WTC11 (cell line): ENCODE measurements around the gene TMEM260. TPM values are rescaled to one million over a fixed set of nuclear protein-coding genes. Genes with fewer than 3 reads are reported as not detected.

Experiments used
- ATAC-seq: fragments of 200-7000 bp; cut with Tn5 transposase; 2 replicates; pipeline ENCODE4 v1.10.0; 2021; ENCODE audit warnings: mild to moderate bottlenecking, moderate library complexity
- CTCF ChIA-PET: fragments of 300-600 bp; sonication (Branson Sonifier 250); formaldehyde crosslinking; loops from one replicate; lab custom pipeline; 2021; ENCODE audit warnings: antibody characterized with exemption; lab: Charles Lee
- POLR2A ChIA-PET: fragments of 350-600 bp; sonication (Branson Sonifier 250); formaldehyde crosslinking; loops from one replicate; lab custom pipeline; 2021; ENCODE audit warnings: antibody characterized with exemption; lab: Charles Lee
- DNase-seq: peaks from one replicate; pipeline ENCODE4 v3.0.0; 2021; ENCODE audit warnings: low spot score
- H3K27ac Mint-ChIP-seq: 2 replicates; pipeline ENCODE4 v1.8.0; 2021; ENCODE audit warnings: mixed read lengths
- H3K27me3 Mint-ChIP-seq: 2 replicates; pipeline ENCODE4 v1.8.0; 2021; ENCODE audit warnings: low read depth, mild to moderate bottlenecking, moderate library complexity, mixed read lengths
- H3K36me3 Mint-ChIP-seq: 2 replicates; pipeline ENCODE4 v1.8.0; 2021; ENCODE audit warnings: mixed read lengths
- H3K4me1 Mint-ChIP-seq: 2 replicates; pipeline ENCODE4 v1.8.0; 2022; ENCODE audit warnings: mixed read lengths
- H3K4me3 Mint-ChIP-seq: 2 replicates; pipeline ENCODE4 v1.8.0; 2021; ENCODE audit warnings: mild to moderate bottlenecking, moderate library complexity, mixed read lengths
- H3K9me3 Mint-ChIP-seq: 2 replicates; pipeline ENCODE4 v1.8.0; 2021; ENCODE audit warnings: mixed read lengths
- ATF6 ChIP-seq: sonication (generic); formaldehyde crosslinking; IDR thresholded peaks from 2 replicates; pipeline ENCODE4 v1.8.1; 2023; ENCODE audit warnings: mild to moderate bottlenecking, missing genetic modification reagents
- CBFB ChIP-seq: sonication (generic); formaldehyde crosslinking; IDR thresholded peaks from 2 replicates; pipeline ENCODE4 v1.8.1; 2022; ENCODE audit warnings: mild to moderate bottlenecking, low read depth, missing genetic modification reagents
- E2F4 ChIP-seq: sonication (generic); formaldehyde crosslinking; IDR thresholded peaks from 2 replicates; pipeline ENCODE4 v1.8.1; 2022; ENCODE audit warnings: low read depth, mild to moderate bottlenecking, moderate library complexity, missing genetic modification reagents, borderline replicate concordance
- ETV6 ChIP-seq: sonication (generic); formaldehyde crosslinking; IDR thresholded peaks from 2 replicates; pipeline ENCODE4 v1.8.1; 2022; ENCODE audit warnings: mild to moderate bottlenecking, missing genetic modification reagents
- FOXJ3 ChIP-seq: sonication (generic); formaldehyde crosslinking; IDR thresholded peaks from 2 replicates; pipeline ENCODE4 v1.9.0; 2021; ENCODE audit warnings: missing genetic modification reagents, mild to moderate bottlenecking, borderline replicate concordance
- GABPB1 ChIP-seq: sonication (generic); formaldehyde crosslinking; IDR thresholded peaks from 2 replicates; pipeline ENCODE4 v1.8.1; 2023; ENCODE audit warnings: mild to moderate bottlenecking, missing genetic modification reagents
- SOX15 ChIP-seq: fragments of 250-450 bp; sonication (Bioruptor Pico); IDR thresholded peaks from 2 replicates; pipeline ENCODE4 v1.9.0; 2021; ENCODE audit warnings: mild to moderate bottlenecking
- SP1 ChIP-seq: sonication (generic); formaldehyde crosslinking; conservative IDR thresholded peaks from 2 replicates; pipeline ENCODE4 v1.8.1; 2022; ENCODE audit warnings: missing genetic modification reagents
- TP53 ChIP-seq: sonication (generic); formaldehyde crosslinking; IDR thresholded peaks from 2 replicates; pipeline ENCODE4 v1.8.1; 2023; ENCODE audit warnings: mild to moderate bottlenecking, missing genetic modification reagents
- ZNF121 ChIP-seq: sonication (generic); formaldehyde crosslinking; IDR thresholded peaks from 2 replicates; pipeline ENCODE4 v1.8.0; 2023; ENCODE audit warnings: missing genetic modification reagents
- ZNF138 ChIP-seq: sonication (generic); formaldehyde crosslinking; conservative IDR thresholded peaks from 2 replicates; pipeline ENCODE4 v1.8.1; 2022; ENCODE audit warnings: mild to moderate bottlenecking, moderate library complexity, missing genetic modification reagents
- ZNF317 ChIP-seq: sonication (generic); formaldehyde crosslinking; IDR thresholded peaks from 2 replicates; pipeline ENCODE4 v1.8.1; 2023; ENCODE audit warnings: low read depth, mild to moderate bottlenecking, moderate library complexity, missing genetic modification reagents, borderline replicate concordance
- ZNF416 ChIP-seq: fragments of 250-450 bp; sonication (Bioruptor Pico); IDR thresholded peaks from 2 replicates; pipeline ENCODE4 v1.9.0; 2021; ENCODE audit warnings: mild to moderate bottlenecking, inconsistent platforms
- ZNF425 ChIP-seq: fragments of 250-450 bp; sonication (Bioruptor Pico); conservative IDR thresholded peaks from 2 replicates; pipeline ENCODE4 v1.9.0; 2021; ENCODE audit warnings: mild to moderate bottlenecking
- ZSCAN18 ChIP-seq: fragments of 250-450 bp; sonication (Bioruptor Pico); IDR thresholded peaks from 2 replicates; pipeline ENCODE4 v2.1.2; 2022; ENCODE audit warnings: mild to moderate bottlenecking, moderate library complexity
- total RNA-seq: library from RNA; stranded (reverse); gene quantifications from 3 replicates; pipeline ENCODE4 v1.2.3, GENCODE V29; 2021
- TF ChIP-seq, protein P1 (sequence below): sonication (generic); formaldehyde crosslinking; IDR thresholded peaks from 2 replicates; pipeline ENCODE4 v1.8.1; 2022; ENCODE audit warnings: mild to moderate bottlenecking, moderate library complexity, missing genetic modification reagents
- TF ChIP-seq, protein P2 (sequence below): sonication (generic); formaldehyde crosslinking; IDR thresholded peaks from 2 replicates; pipeline ENCODE4 v1.8.1; 2023; ENCODE audit warnings: mild to moderate bottlenecking, missing genetic modification reagents, borderline replicate concordance
- TF ChIP-seq, protein P3 (sequence below): sonication (generic); formaldehyde crosslinking; IDR thresholded peaks from 2 replicates; pipeline ENCODE4 v1.8.1; 2022; ENCODE audit warnings: mild to moderate bottlenecking, missing genetic modification reagents, moderate library complexity, borderline replicate concordance

Gene TMEM260
- total RNA-seq, 1 experiment from 2014 or later = 17.9 TPM

DNA sequence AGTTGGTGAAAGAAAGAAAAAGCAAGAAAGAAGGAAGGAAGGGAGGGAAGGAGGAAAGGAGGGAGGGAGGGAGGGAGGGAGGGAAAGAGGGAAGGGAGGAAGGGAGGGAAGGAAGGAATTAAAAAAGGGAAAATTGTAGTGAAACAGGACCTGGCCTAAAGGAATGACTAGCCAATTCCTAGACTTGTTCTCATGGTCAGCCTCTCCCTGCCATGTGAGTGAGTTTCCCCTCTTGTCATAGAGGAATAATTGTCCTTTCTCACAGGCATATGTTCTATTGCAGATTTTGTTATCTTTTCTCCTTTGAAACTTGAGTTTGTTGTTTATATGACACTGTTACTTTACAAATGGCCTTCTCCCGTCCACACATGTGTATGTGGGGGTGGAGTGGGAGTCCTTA lies 81.9 kb downstream of the TMEM260 start:
- H3K4me1 Mint-ChIP-seq = peaks cover 47% of the 10 kb centered on the region
- ChIA-PET CTCF (interaction anchor here (1.0 kb wide), 1 partner anchor 144 kb away, joined by 3 read pairs; no protein-coding TSS in a partner anchor), POLR2A (no interaction called here)
- no peak overlapping the region for H3K27ac Mint-ChIP-seq
- TF ChIP-seq SOX15 (no peak), ZNF121 (CRISPR knock-in tag) (no peak), ZNF138 (CRISPR knock-in tag) (no peak), ZNF317 (CRISPR knock-in tag) (no peak), ATF6 (CRISPR knock-in tag) (no peak), GABPB1 (CRISPR knock-in tag) (no peak), SP1 (CRISPR knock-in tag) (no peak), ZNF416 (CRISPR knock-in tag) (no peak), ZNF425 (CRISPR knock-in tag) (no peak), TP53 (CRISPR knock-in tag) (no peak), E2F4 (CRISPR knock-in tag) (no peak), ETV6 (CRISPR knock-in tag) (no peak), ZSCAN18 (no peak), CBFB (CRISPR knock-in tag) (no peak), FOXJ3 (CRISPR knock-in tag) (no peak)
- TF ChIP-seq, protein P1, sequence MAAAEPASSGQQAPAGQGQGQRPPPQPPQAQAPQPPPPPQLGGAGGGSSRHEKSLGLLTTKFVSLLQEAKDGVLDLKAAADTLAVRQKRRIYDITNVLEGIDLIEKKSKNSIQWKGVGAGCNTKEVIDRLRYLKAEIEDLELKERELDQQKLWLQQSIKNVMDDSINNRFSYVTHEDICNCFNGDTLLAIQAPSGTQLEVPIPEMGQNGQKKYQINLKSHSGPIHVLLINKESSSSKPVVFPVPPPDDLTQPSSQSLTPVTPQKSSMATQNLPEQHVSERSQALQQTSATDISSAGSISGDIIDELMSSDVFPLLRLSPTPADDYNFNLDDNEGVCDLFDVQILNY = no peak
- TF ChIP-seq, protein P2, sequence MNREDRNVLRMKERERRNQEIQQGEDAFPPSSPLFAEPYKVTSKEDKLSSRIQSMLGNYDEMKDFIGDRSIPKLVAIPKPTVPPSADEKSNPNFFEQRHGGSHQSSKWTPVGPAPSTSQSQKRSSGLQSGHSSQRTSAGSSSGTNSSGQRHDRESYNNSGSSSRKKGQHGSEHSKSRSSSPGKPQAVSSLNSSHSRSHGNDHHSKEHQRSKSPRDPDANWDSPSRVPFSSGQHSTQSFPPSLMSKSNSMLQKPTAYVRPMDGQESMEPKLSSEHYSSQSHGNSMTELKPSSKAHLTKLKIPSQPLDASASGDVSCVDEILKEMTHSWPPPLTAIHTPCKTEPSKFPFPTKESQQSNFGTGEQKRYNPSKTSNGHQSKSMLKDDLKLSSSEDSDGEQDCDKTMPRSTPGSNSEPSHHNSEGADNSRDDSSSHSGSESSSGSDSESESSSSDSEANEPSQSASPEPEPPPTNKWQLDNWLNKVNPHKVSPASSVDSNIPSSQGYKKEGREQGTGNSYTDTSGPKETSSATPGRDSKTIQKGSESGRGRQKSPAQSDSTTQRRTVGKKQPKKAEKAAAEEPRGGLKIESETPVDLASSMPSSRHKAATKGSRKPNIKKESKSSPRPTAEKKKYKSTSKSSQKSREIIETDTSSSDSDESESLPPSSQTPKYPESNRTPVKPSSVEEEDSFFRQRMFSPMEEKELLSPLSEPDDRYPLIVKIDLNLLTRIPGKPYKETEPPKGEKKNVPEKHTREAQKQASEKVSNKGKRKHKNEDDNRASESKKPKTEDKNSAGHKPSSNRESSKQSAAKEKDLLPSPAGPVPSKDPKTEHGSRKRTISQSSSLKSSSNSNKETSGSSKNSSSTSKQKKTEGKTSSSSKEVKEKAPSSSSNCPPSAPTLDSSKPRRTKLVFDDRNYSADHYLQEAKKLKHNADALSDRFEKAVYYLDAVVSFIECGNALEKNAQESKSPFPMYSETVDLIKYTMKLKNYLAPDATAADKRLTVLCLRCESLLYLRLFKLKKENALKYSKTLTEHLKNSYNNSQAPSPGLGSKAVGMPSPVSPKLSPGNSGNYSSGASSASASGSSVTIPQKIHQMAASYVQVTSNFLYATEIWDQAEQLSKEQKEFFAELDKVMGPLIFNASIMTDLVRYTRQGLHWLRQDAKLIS (CRISPR knock-in tag) = no peak
- TF ChIP-seq, protein P3, sequence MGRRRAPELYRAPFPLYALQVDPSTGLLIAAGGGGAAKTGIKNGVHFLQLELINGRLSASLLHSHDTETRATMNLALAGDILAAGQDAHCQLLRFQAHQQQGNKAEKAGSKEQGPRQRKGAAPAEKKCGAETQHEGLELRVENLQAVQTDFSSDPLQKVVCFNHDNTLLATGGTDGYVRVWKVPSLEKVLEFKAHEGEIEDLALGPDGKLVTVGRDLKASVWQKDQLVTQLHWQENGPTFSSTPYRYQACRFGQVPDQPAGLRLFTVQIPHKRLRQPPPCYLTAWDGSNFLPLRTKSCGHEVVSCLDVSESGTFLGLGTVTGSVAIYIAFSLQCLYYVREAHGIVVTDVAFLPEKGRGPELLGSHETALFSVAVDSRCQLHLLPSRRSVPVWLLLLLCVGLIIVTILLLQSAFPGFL (CRISPR knock-in tag) = no peak
- H3K4me3 Mint-ChIP-seq = no peak overlapping the region
- DNase-seq (no peak), ATAC-seq (no peak)
- peaks cover 20% of the 10 kb centered on the region for H3K36me3 Mint-ChIP-seq
- peaks cover 16% of the 10 kb centered on the region for H3K9me3 Mint-ChIP-seq
- peaks cover 44% of the 10 kb centered on the region for H3K27me3 Mint-ChIP-seq
